ENCODE measurements around the gene UBE2L5.
"Not testable (repeated sequence)": the region's sequence is repeated elsewhere in the genome, so short reads cannot be mapped to it uniquely, and the experiment has no call there.

The UBE2L5 gene

DNA sequence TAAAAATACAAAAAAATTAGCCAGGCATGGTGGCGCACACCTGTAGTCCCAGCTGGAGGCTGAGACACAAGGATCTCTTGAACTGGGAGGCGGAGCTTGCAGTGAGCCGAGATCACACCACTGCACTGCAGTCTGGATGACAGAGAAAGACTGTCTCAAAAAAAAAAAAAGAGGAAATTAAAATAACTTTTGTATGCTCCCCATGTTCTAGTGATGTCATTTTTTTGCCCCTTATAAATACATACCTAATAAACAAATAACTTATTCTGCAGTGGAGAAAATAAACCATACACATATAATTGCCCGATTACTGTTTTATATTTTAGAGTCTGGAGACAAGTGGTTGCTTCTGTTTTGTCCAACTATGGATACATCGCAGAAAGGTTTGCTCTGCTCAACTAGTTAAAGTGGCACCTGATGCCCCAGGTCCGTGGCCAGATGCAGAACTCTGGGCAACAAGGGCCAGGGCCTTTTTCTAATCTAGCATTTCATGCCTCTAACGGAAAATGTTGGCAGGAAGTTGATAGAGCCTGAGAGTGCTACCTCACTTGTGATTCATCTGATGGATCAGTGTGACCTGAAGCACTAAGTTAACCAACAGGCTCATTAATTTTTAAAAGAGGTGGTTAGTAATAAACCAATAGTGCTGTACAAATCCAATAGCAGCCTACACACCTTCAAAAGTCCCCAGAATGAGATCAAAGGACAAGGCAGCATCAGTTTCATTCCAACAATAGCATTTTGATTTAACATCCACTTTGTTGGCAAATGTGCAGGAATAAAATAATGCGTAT lies 18.8 kb downstream of the UBE2L5 start:
- DNase-seq (ENCODE audit: insufficient read length, low spot score) (no peak), FAIRE-seq (no peak)
- TF ChIP-seq POLR2A (IDR thresholded peaks at IDR 0.05; ENCODE audit: low read depth, low read length) = no peak

DNA sequence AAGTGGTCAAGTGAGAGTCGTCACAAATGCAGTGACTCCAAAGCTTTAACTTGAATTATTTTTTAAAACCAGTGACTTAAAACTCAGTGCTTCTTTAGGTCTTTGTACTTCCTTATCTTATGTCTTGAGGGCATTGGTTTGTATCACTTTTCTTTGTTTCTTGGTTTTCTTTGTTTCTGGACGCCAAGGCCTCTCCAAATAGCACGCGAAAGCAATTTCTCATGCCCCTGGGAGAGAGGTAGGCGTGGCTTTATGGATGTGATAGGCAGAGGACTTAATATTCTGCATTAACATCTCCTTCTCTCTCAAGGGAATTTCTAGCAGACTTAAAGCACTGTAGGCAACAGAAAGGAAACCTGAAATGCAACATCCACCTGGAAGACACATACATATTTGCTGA lies 20.6 kb downstream of the UBE2L5 start:
- no peak for TF ChIP-seq POLR2A (IDR thresholded peaks at IDR 0.05; ENCODE audit: low read depth, low read length)
- FAIRE-seq (no peak), DNase-seq (ENCODE audit: insufficient read length, low spot score) (no peak)

DNA sequence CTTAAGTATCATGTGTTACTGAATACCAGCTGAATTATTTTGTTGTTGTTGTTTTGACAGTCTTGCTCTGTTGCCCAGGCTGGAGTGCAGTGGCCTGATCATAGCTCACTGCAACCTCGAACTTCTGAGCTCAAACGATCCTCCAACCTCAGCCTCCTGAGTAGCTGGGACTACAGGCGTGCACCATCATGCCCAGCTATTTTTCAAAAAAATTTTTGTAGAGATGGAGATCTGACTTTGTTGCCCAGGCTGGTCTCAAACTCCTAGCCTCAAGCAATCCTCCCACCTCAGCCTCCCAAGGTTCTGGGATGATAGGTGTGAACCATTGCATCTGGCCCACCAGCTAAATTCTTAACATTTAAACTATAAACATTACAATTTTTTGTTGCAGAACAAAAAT lies 21.2 kb downstream of the UBE2L5 start:
- DNase-seq (ENCODE audit: insufficient read length, low spot score); FAIRE-seq: not testable (repeated sequence)

DNA sequence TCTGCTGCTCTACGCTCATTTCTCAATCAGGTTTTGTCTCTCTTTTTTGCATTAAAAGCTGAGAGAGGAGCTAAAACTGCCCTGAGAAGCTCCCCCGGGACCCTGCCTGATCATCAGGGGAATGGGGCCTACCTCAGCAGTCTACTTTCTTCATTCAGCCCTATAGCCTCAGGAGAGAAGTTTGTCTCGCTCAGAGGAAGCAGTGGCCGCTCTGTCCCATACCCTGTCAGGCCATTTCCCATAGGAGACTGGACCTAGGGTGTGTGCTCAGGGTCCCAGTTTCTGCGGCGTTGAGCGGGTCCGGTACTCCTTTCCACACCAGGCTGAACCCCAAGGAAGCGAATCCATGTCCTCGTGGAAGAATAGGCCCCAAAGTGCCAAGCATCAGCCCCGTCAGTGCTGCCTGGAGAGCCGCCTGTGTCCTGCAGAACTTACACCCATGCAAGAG lies 21.7 kb downstream of the UBE2L5 start:
- no peak for FAIRE-seq

DNA sequence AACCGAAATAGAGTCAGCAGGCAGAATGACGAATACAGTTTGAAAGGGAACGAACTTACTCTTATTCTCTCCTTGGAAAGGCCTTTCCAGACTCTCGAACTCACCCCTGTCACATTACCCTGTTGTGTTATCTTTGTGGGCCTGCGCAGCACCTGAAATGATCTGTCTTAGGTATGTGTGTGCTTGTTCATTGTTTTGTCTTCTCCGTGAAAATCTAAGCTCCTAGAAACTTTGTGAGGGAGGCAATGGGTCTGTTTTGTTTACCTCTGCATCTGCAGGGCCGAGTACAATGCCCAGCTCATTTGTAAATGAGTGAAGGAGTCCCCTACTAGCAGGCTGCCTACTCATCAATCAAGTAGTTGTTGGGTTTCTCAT lies 23.8 kb downstream of the UBE2L5 start:
- DNase-seq (ENCODE audit: insufficient read length, low spot score) (no peak), FAIRE-seq (no peak)
- no peak for TF ChIP-seq POLR2A (IDR thresholded peaks at IDR 0.05; ENCODE audit: low read depth, low read length)

More for the DNA sequence above, 21.7 kb downstream of the UBE2L5 start:
- TF ChIP-seq POLR2A (IDR thresholded peaks at IDR 0.05; ENCODE audit: low read depth, low read length) = no peak
- no peak for DNase-seq (ENCODE audit: insufficient read length, low spot score)

DNA sequence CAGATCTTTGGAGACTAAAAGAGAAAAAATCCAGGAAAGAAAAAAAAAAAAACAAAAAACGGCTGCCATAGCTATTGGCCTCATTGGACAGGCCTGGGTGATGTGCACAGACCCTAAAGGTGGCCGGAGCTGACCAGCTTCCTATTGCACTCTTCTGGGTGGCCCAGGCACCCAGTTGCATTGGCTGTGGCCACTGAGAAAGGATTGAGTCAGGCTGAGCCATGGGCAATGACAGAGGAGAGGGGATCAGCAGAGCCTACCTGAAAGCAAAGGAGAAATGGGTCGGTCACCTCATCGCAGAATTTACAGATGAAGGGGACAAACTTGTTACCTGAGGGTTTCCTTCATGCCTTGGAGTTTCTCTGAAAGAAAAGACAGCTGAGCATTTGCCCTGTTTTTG lies 26.1 kb downstream of the UBE2L5 start:
- DNase-seq (ENCODE audit: insufficient read length, low spot score) = no peak
- TF ChIP-seq POLR2A (IDR thresholded peaks at IDR 0.05; ENCODE audit: low read depth, low read length) = no peak
- no peak for FAIRE-seq

DNA sequence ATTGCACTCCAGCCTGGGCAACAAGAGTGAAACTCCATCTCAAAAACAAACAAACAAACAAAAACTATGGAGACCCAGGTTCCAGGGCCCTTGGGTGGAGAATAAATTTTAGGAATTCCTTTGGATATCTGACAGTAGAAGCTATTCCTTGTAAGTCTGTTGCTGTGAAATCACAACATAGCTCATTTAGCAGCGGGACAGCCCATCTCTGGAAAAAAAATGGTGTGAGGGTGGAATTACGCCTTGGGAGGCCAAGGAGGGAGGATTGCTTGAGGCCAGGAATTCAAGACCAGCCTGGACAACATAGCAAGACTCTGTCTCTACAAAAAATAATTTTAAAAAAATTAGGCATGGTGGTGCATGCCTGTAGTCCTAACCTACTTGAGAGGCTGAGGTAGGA lies 27.8 kb downstream of the UBE2L5 start:
- FAIRE-seq = no peak
- no peak for DNase-seq (ENCODE audit: insufficient read length, low spot score)
- TF ChIP-seq POLR2A (IDR thresholded peaks at IDR 0.05; ENCODE audit: low read depth, low read length) = no peak

DNA sequence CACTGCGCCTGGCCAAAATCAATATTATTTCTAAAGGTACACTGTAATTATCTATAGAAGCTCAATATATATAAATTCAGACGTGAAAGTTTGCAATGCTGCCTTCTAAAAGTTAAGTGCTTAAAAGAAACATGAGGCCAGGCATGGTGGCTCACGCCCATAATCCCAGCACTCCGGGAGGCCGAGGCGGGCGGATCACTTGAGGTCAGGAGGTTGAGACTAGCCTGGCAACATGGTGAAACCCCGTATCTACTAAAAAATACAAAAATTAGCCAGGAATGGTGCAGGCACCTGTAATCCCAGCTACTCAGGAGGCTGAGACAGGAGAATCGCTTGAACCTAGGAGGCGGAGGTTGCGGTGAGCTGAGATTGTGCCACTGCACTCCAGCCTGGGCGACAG lies 29.2 kb downstream of the UBE2L5 start:
- FAIRE-seq; DNase-seq (ENCODE audit: insufficient read length, low spot score): not testable (repeated sequence)

DNA sequence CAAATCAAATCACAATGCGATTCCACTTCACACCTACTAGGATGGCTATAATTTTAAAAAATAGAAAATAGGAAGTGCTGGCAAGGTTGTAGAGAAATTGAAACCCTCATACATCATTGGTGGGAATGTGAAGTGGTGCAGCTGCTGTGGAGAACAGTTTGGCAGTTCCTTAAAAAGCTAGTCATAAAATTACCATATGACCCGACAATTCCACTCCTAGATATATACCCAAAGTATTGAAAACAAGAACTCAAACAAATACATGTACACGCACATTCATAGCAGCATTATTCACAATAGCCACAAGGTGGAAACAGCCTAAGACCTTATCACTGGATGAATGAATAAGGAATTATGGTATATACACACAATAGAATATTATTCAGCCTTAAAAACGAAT lies 31.4 kb downstream of the UBE2L5 start:
- no peak for TF ChIP-seq POLR2A (IDR thresholded peaks at IDR 0.05; ENCODE audit: low read depth, low read length)
- FAIRE-seq = no peak
- DNase-seq (ENCODE audit: insufficient read length, low spot score) = no peak

DNA sequence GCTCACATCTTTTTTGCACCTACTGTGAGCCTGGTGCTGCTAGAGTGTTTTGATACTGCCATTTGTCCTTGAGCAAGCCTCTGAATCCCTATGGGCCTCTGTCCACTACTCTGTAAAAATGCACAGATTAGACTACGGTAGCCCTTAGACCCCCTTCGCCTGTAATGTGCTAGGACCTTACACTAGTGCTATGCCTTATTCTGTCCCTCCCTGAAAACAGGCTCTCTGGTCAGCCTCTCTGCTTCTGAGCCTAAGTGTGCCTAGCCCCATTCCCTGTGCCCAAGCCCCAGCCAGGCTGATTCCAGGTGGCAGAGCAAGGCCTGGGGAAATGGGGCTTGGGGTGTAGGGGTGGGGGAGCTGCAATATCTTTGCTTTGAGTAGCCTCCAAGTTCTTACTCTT lies 32.7 kb downstream of the UBE2L5 start:
- TF ChIP-seq POLR2A (IDR thresholded peaks at IDR 0.05; ENCODE audit: low read depth, low read length) = no peak
- FAIRE-seq = no peak

DNA sequence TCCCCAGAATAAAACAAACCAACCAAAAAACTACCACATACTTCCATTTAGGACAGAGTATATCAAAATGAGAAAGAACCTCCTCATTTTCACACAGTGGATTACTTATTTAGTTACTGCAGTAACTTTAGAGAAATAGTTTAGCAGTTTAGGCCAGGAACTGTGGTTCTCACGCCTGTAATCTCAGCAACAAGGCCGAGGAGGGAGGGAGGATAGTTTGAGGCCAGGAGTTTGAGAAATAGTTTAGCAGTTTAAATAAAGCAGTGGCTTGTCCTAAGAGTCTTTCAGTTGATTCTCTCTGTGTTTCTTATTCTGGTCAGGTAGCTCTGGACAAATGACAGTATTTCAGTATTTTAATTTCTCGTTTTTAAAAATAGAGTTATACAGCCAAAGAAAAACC lies 34.0 kb downstream of the UBE2L5 start:
- no peak for DNase-seq (ENCODE audit: insufficient read length, low spot score)
- TF ChIP-seq POLR2A (IDR thresholded peaks at IDR 0.05; ENCODE audit: low read depth, low read length) = no peak
- FAIRE-seq = no peak

More for the DNA sequence above, 32.7 kb downstream of the UBE2L5 start:
- DNase-seq (ENCODE audit: insufficient read length, low spot score) = no peak

DNA sequence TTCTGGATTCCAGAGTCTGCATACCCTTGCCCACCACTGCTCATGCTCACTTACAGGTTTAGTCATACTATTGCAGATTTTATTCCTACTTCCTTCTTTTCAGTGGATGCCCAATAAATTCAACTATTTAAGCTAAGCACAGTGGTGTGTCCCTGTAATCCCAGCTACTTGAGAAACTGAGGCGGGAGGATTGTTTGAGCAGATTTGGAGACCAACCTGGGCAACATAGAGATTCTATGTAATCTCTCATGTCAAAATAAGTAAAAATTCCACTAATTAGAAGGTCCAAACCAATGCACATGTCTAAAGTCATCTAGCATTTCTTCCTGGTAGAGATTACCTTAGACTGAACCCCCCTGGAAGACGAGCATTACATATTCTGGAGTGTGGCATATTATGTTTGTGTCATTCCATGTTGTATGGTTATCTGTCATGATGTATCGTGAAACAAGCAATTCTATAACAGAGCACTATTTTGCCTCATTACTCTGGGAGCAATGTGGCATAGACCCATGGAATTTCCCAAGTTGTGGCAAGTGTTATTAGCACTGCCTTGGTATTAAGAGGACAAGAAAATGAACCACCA lies 35.1 kb downstream of the UBE2L5 start:
- FAIRE-seq = no peak
- no peak for TF ChIP-seq POLR2A (IDR thresholded peaks at IDR 0.05; ENCODE audit: low read depth, low read length)
- no peak for DNase-seq (ENCODE audit: insufficient read length, low spot score)

DNA sequence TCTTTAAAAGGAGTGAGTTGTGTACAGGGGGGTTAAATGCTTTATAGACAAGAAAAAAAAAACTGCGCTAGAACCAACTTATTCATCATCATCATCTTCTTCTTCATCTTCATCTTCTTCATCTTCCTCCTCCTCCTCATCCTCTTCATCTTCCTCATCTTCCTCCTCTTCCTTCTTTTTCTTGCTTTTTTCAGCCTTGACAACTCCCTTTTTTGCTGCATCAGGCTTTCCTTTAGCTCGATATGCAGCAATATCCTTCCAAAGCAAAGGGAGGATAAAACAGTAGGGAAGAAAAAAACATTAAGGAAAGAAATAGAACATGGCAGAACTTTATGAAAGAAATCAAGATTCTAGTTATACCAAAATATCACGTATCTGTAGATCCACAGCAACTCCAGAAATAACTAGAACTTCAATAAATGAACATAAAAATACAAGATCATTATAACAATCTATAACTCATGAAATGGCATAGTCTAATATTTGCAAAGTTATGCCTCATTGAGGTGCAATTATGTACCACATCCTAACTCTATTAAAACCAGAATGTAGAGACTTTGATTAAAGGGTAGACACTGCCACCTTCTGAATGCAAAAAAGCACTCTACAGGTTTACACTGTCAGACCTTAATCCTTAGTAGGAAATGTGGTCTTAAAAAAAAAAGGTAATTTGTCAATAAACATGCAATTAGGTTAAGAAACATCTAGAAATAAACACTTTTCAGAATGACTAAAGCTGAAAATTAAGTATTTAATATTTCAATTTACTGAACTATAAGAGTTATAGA lies 39.2 kb downstream of the UBE2L5 start:
- not testable (repeated sequence) for FAIRE-seq; DNase-seq (ENCODE audit: insufficient read length, low spot score)

DNA sequence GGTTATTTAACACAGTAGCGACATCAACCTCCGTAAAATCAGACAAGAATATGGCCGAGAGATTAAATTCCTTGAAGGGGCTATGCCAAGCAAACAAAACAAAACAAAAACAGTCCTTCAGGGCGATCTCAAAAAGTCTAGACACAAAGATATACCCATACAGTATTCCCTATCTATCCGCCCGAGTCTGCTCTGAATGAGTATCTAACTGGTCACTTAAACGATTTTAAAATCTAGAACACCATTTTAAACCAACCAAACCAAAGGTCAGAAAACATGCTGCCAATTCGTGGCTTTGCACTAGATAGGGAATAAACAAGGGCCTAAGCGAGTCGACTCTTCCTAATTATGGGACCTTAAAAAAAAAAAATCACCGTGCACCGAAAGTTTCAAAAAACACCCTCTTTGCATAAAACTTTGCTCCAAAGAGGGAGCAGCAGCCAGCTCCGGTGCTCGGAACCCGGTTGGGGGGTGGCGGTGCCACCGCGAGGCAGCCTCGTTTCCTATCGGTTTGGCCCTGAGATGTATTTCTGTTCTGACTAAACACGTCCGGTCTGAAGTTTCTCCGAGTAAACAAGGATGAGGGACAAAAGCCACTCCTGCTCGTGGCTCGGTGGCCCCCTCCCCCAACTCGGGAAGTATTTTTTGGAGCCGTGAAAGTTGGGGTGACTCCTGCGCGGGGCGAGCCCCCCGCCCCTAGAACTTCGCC lies 41.6 kb downstream of the UBE2L5 start:
- DNase-seq (ENCODE audit: insufficient read length, low spot score) (no peak), FAIRE-seq (no peak)
- no peak for TF ChIP-seq POLR2A (IDR thresholded peaks at IDR 0.05; ENCODE audit: low read depth, low read length)
